PC-3 (cell line): ENCODE data around the gene DOCK10.

ENCODE experiments used
- EZH2 ChIP-seq: fragments of 300-600 bp; sonication (generic); IDR thresholded peaks from one replicate; pipeline ENCODE4 v1.6.1; 2017; ENCODE audit warnings: antibody characterized with exemption, mild to moderate bottlenecking, low read length; ENCODE audit not compliant: unreplicated experiment
- TF ChIP-seq, protein P1 (sequence below): fragments of 300-600 bp; sonication (generic); conservative IDR thresholded peaks from 2 replicates; pipeline ENCODE4 v1.5.1; 2017; ENCODE audit warnings: antibody characterized with exemption, low read depth, mild to moderate bottlenecking, low read length

DNA sequence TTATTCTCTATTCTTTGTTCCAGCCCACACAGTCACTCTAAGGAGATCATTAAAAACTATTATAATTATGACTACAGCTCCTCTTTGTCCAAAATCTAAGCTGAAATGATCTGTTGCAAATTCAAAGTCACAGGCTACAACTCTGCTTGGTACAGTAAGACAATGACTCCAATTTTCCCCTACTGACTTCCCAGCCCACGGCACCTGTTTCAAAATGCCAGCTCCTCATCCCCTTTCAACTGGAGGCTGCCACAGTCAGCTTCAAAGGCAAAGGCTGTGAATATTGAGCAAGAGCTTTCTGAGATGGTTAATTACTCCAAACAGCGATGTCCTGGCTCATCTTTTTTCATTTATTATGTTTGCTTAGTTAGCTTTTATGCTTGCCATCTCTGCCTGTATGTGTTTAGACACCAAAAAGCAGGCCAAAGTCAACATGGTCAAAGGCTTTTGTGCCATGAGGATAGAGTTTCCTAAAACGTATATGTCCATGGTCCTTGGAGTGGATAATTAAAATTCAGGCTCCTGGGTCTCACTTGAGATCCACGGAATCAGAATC, 141.1 kb downstream of the DOCK10 start:
- TF ChIP-seq, protein P1, sequence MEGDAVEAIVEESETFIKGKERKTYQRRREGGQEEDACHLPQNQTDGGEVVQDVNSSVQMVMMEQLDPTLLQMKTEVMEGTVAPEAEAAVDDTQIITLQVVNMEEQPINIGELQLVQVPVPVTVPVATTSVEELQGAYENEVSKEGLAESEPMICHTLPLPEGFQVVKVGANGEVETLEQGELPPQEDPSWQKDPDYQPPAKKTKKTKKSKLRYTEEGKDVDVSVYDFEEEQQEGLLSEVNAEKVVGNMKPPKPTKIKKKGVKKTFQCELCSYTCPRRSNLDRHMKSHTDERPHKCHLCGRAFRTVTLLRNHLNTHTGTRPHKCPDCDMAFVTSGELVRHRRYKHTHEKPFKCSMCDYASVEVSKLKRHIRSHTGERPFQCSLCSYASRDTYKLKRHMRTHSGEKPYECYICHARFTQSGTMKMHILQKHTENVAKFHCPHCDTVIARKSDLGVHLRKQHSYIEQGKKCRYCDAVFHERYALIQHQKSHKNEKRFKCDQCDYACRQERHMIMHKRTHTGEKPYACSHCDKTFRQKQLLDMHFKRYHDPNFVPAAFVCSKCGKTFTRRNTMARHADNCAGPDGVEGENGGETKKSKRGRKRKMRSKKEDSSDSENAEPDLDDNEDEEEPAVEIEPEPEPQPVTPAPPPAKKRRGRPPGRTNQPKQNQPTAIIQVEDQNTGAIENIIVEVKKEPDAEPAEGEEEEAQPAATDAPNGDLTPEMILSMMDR, result no peak
- TF ChIP-seq EZH2, result no peak
